SK-N-MC (cell line): ENCODE measurements around the gene TK1.
"Not testable (repeated sequence)": the region's sequence is repeated elsewhere in the genome, so short reads cannot be mapped to it uniquely, and the experiment has no call there.

Experiments used
- DNase-seq: peaks from one replicate; pipeline ENCODE4 v3.0.0-alpha.2; 2011; ENCODE audit warnings: low read depth, low spot score
- H3K27ac ChIP-seq: fragments of 200-600 bp; sonication (generic); 2 replicates; pipeline ENCODE4 v1.5.1; 2016; ENCODE audit warnings: mixed run types
- H3K36me3 ChIP-seq: fragments of 200-600 bp; sonication (generic); 2 replicates; pipeline ENCODE4 v1.6.1; 2017; ENCODE audit warnings: antibody characterized with exemption, low read length, mixed read lengths; ENCODE audit not compliant: insufficient read depth
- H3K4me3 ChIP-seq: fragments of 200-600 bp; sonication (generic); 2 replicates; pipeline ENCODE4 v1.5.1; 2016
- H3K9ac ChIP-seq: fragments of 200-600 bp; sonication (generic); 2 replicates; pipeline ENCODE4 v1.8.0; 2017; ENCODE audit warnings: mixed run types, mixed read lengths; ENCODE audit not compliant: insufficient read length
- H3K9me3 ChIP-seq: fragments of 200-600 bp; sonication (generic); 2 replicates; pipeline ENCODE4 v1.6.1; 2017; ENCODE audit warnings: low read depth, mild to moderate bottlenecking, antibody characterized with exemption, low read length, moderate library complexity, mixed read lengths
- EZH2 ChIP-seq: fragments of 200-600 bp; sonication (generic); IDR thresholded peaks from one replicate; pipeline ENCODE4 v1.6.1; 2017; ENCODE audit warnings: antibody characterized with exemption
- FOXP2 ChIP-seq: optimal IDR thresholded peaks from 2 replicates; pipeline ENCODE3; 2011; ENCODE audit warnings: mild to moderate bottlenecking, moderate library complexity; ENCODE audit not compliant: insufficient read depth; ENCODE audit errors: extremely low read length, control extremely low read depth
- POLR2AphosphoS5 ChIP-seq: IDR thresholded peaks from 2 replicates; pipeline ENCODE4 v1.6.1; 2012; ENCODE audit warnings: mild to moderate bottlenecking, low read depth, low read length, borderline replicate concordance

TK1 gene

GRCh38 chr17:78176548-78177025 lies 10.3 kb downstream of the TK1 start:
- H3K9me3 ChIP-seq = no peaks in the 10 kb centered on the region
- DNase-seq = no peak
- H3K27ac ChIP-seq = peak overlapping the region; percentile 13; the same call in 1 of the 2 replicates
- TF ChIP-seq FOXP2 = no peak
- H3K4me3 ChIP-seq = no peak overlapping the region
- no peak overlapping the region for H3K9ac ChIP-seq
- H3K36me3 ChIP-seq = peaks cover 49% of the 10 kb centered on the region

GRCh38 chr17:78175643-78175981 lies 11.2 kb downstream of the TK1 start:
- TF ChIP-seq POLR2AphosphoS5 = no peak
- TF ChIP-seq EZH2 = no peak
- no peak for TF ChIP-seq FOXP2
- H3K9me3 ChIP-seq = no peaks in the 10 kb centered on the region
- no peak overlapping the region for H3K27ac ChIP-seq
- no peak overlapping the region for H3K4me3 ChIP-seq
- no peak overlapping the region for H3K9ac ChIP-seq
- DNase-seq = no peak
- H3K36me3 ChIP-seq = peaks cover 47% of the 10 kb centered on the region

- H3K27ac ChIP-seq = no peak overlapping the region
These were observed 11.8 kb downstream of the TK1 start for GRCh38 chr17:78174870-78175642.

GRCh38 chr17:78174346-78174869 lies 12.4 kb downstream of the TK1 start:
- Histone ChIP-seq H3K27ac (no peak overlapping the region), H3K9me3 (no peaks in the 10 kb centered on the region), H3K4me3 (no peak overlapping the region)

More at GRCh38 chr17:78174870-78175642, 11.8 kb downstream of the TK1 start:
- Histone ChIP-seq H3K9ac (no peak overlapping the region), H3K4me3 (no peak overlapping the region), H3K9me3 (no peaks in the 10 kb centered on the region), H3K36me3 (peaks cover 41% of the 10 kb centered on the region)
- no peak for DNase-seq
- TF ChIP-seq POLR2AphosphoS5 = no peak
- TF ChIP-seq FOXP2 = no peak
- TF ChIP-seq EZH2 = no peak

GRCh38 chr17:78173097-78173715 lies 13.6 kb downstream of the TK1 start:
- H3K36me3 ChIP-seq = peaks cover 24% of the 10 kb centered on the region
- TF ChIP-seq FOXP2 (no peak), POLR2AphosphoS5 (no peak), EZH2 (no peak)
- H3K9ac ChIP-seq = no peak overlapping the region
- peak overlapping the region; percentile 2; the same call in 1 of the 2 replicates for H3K4me3 ChIP-seq
- H3K9me3 ChIP-seq = no peaks in the 10 kb centered on the region
- no peak for DNase-seq
- H3K27ac ChIP-seq = 0 out of 2 replicates have a peak overlapping the region, but pooled peaks have one; percentile 74

More at GRCh38 chr17:78174346-78174869, 12.4 kb downstream of the TK1 start:
- H3K36me3 ChIP-seq = peaks cover 35% of the 10 kb centered on the region
- no peak for DNase-seq
- TF ChIP-seq EZH2 (no peak), POLR2AphosphoS5 (no peak)
- H3K9ac ChIP-seq = no peak overlapping the region

- H3K9me3 ChIP-seq = no peaks in the 10 kb centered on the region
- H3K36me3 ChIP-seq = peaks cover 21% of the 10 kb centered on the region
- DNase-seq = no peak
- TF ChIP-seq FOXP2 (no peak), POLR2AphosphoS5 (peak; percentile 15; the same call in 1 of the 2 replicates)
- peak overlapping the region; percentile 74 for H3K27ac ChIP-seq
- no peak overlapping the region for H3K9ac ChIP-seq
- peak overlapping the region; percentile 2 for H3K4me3 ChIP-seq
These were observed 14.4 kb downstream of the TK1 start for GRCh38 chr17:78172249-78173051.

GRCh38 chr17:78171591-78172248 lies 15.1 kb downstream of the TK1 start:
- peaks cover 21% of the 10 kb centered on the region for H3K36me3 ChIP-seq
- not testable (repeated sequence) for DNase-seq, H3K9me3 ChIP-seq, H3K9ac ChIP-seq, H3K4me3 ChIP-seq
- H3K27ac ChIP-seq = peak overlapping the region; percentile 60
